ENCODE results near the gene PADI3.

- no peak for TF ChIP-seq CTCF (IDR thresholded peaks at IDR 0.05)
- TF ChIP-seq POLR2AphosphoS5 (IDR thresholded peaks at IDR 0.05), result no peak
- TF ChIP-seq POLR2A (IDR thresholded peaks at IDR 0.05), result no peak
Observed at GRCh38 chr1:17213148-17213781, 35.6 kb upstream of the PADI3 start.
